Measurements from ENCODE around the gene AARS1. TPM values are rescaled to one million over a fixed set of nuclear protein-coding genes. Genes with fewer than 3 reads are reported as not detected.

AARS1 gene
- total RNA-seq, 4 donors from 2014 or later, result 67.1 to 101 (median 87.2) TPM

DNA sequence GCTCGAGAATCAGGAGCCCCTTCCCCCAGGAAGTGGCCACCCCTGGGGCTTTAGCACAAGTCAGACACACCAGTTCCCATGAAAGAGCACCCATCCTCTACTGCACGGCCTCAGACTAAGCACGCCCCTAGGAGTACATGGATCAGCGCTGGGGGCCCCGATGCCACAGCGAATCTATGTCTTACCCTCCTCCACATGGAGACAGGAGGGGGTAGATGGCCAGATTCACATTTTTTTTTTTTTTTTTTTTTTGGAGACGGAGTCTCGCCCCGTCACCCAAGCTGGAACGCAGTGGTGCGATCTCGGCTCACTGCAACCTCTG lies 34.4 kb downstream of the AARS1 start:
- no peak for DNase-seq (ENCODE audit: extremely low spot score)
- H3K4me3 ChIP-seq, result no peak overlapping the region
- intact Hi-C loops (cut with DNase I), result loop anchor here (10.0 kb wide), 1 partner anchor 90 kb away; no protein-coding TSS in a partner anchor
- H3K36me3 ChIP-seq, result peaks cover 68 to 80% (median 79%) of the 10 kb centered on the region in 4 donors
- H3K27ac ChIP-seq (replicated peaks in 1 of 4), result no peak overlapping the region
- no peaks in the 10 kb centered on the region for H3K9me3 ChIP-seq
- TF ChIP-seq, protein P1, sequence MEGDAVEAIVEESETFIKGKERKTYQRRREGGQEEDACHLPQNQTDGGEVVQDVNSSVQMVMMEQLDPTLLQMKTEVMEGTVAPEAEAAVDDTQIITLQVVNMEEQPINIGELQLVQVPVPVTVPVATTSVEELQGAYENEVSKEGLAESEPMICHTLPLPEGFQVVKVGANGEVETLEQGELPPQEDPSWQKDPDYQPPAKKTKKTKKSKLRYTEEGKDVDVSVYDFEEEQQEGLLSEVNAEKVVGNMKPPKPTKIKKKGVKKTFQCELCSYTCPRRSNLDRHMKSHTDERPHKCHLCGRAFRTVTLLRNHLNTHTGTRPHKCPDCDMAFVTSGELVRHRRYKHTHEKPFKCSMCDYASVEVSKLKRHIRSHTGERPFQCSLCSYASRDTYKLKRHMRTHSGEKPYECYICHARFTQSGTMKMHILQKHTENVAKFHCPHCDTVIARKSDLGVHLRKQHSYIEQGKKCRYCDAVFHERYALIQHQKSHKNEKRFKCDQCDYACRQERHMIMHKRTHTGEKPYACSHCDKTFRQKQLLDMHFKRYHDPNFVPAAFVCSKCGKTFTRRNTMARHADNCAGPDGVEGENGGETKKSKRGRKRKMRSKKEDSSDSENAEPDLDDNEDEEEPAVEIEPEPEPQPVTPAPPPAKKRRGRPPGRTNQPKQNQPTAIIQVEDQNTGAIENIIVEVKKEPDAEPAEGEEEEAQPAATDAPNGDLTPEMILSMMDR (IDR thresholded peaks at IDR 0.05), result no peak
- no peak for TF ChIP-seq EP300 (IDR thresholded peaks at IDR 0.05)
- no peak for TF ChIP-seq POLR2AphosphoS5 (IDR thresholded peaks at IDR 0.05)
- no peak for TF ChIP-seq POLR2A (IDR thresholded peaks at IDR 0.05; ENCODE audit: low read depth)
- no peaks in the 10 kb centered on the region for H3K27me3 ChIP-seq
- 91% methylated on average over 12 of the region's 12 CpGs for WGBS
- H3K4me1 ChIP-seq, result peaks cover 9 to 18% (median 15%) of the 10 kb centered on the region in 4 donors

DNA sequence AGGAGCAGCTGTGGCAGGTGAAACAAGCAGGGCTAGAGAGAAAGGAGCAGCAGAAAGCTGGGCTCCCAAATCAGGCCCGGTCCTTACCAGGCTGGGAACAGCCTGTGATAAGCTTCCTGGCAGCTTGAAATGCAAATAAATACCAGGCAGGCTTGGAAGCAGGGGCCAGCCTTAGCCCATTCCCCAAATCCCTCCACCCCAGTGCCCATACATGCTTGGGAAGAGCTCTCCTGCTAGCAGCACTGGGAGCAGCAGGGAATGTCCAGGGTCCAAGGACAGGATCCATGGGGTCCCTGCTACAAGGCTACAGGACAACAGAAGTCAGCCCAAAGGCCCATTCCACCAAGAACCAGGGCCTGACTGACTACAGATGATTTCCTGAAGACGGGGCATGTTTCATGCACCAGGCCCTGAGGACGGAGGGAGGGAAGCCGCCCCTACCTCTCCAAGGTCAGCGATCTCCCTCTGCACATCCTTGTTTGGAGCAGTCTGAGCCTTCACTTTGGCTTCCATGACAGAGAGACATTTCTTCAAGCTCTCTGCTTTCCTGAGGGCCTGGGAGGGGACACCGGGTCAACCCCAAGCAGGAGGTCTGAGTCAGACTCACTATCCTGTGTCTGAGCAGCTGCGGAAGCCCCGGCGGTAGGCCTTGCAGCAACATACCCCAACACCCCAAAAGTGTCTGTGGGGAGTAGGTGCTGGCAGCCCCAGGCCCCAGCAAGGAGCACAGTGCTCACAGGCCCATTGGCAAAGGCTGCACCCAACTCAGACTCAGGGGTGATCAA lies 34.9 kb downstream of the AARS1 start:
- 96% methylated on average over 5 of the region's 9 CpGs for WGBS
- DNase-seq (ENCODE audit: extremely low spot score), result no peak
- intact Hi-C loops (cut with DNase I), result loop anchor here (10.0 kb wide), 1 partner anchor 90 kb away; no protein-coding TSS in a partner anchor
- H3K27me3 ChIP-seq, result no peaks in the 10 kb centered on the region
- peak overlapping the region in 1 of 4 donors; percentile 10 for H3K27ac ChIP-seq (replicated peaks in 1 of 4)
- H3K4me1 ChIP-seq, result peaks cover 15 to 24% (median 21%) of the 10 kb centered on the region in 4 donors
- no peak for TF ChIP-seq POLR2A (IDR thresholded peaks at IDR 0.05; ENCODE audit: low read depth)
- no peak for TF ChIP-seq POLR2AphosphoS5 (IDR thresholded peaks at IDR 0.05)
- TF ChIP-seq, protein P1 (IDR thresholded peaks at IDR 0.05), result no peak
- no peak for TF ChIP-seq EP300 (IDR thresholded peaks at IDR 0.05)
- no peak overlapping the region for H3K4me3 ChIP-seq
- no peaks in the 10 kb centered on the region for H3K9me3 ChIP-seq
- peaks cover 63 to 74% (median 74%) of the 10 kb centered on the region in 4 donors for H3K36me3 ChIP-seq

- no peak for DNase-seq (ENCODE audit: extremely low spot score)
- intact Hi-C loops (cut with DNase I), result loop anchor here (10.0 kb wide), 1 partner anchor 89 kb away; no protein-coding TSS in a partner anchor
- Histone ChIP-seq H3K9me3 (no peaks in the 10 kb centered on the region), H3K27ac (replicated peaks in 1 of 4) (no peak overlapping the region), H3K4me1 (peaks cover 20 to 33% (median 28%) of the 10 kb centered on the region in 4 donors), H3K27me3 (no peaks in the 10 kb centered on the region), H3K36me3 (peaks cover 55 to 66% (median 65%) of the 10 kb centered on the region in 4 donors), H3K4me3 (no peak overlapping the region)
- 77% methylated on average over 14 of the region's 16 CpGs for WGBS
- TF ChIP-seq POLR2A (IDR thresholded peaks at IDR 0.05; ENCODE audit: low read depth), result no peak
- TF ChIP-seq, protein P1 (IDR thresholded peaks at IDR 0.05), result peak; percentile 13 to 51 (median 24)
These were observed 35.8 kb downstream of the AARS1 start for GRCh38 chr16:70253291-70254106.

GRCh38 chr16:70252355-70252988 lies 36.8 kb downstream of the AARS1 start:
- no peak overlapping the region for H3K4me3 ChIP-seq
- DNase-seq (ENCODE audit: extremely low spot score), result no peak
- intact Hi-C loops (cut with DNase I), result loop anchor here (10.0 kb wide), 1 partner anchor 88 kb away; no protein-coding TSS in a partner anchor
- no peak for TF ChIP-seq POLR2A (IDR thresholded peaks at IDR 0.05; ENCODE audit: low read depth)
- TF ChIP-seq EP300 (IDR thresholded peaks at IDR 0.05), result no peak
- TF ChIP-seq, protein P1 (IDR thresholded peaks at IDR 0.05), result peak in 1 of 3 experiments; percentile 37
- no peaks in the 10 kb centered on the region for H3K9me3 ChIP-seq
- peak overlapping the region in 3 of 4 donors; percentile 90 to 94 (median 94) for H3K27ac ChIP-seq (replicated peaks in 1 of 4)
- H3K4me1 ChIP-seq, result peaks cover 20 to 38% (median 32%) of the 10 kb centered on the region in 4 donors
- H3K27me3 ChIP-seq, result no peaks in the 10 kb centered on the region
- 90% methylated on average over 15 of the region's 21 CpGs for WGBS
- H3K36me3 ChIP-seq, result peaks cover 44 to 56% (median 55%) of the 10 kb centered on the region in 4 donors
